H9 (cell line): Measurements from ENCODE around the gene ACP2. TPM values are rescaled to one million over a fixed set of nuclear protein-coding genes. Genes with fewer than 3 reads are reported as not detected.

ENCODE experiments used
- DNase-seq: peaks from one replicate; pipeline ENCODE4 v3.0.0-alpha.2; 2017
- H2AFZ ChIP-seq: one replicate; pipeline ENCODE4 v1.6.1; 2013; ENCODE audit warnings: mild to moderate bottlenecking, low read length, control low read depth, moderate library complexity
- H2AK5ac ChIP-seq: 2 replicates; pipeline ENCODE4 v1.6.1; 2013; ENCODE audit warnings: low read length, control low read depth, mixed read lengths; ENCODE audit not compliant: insufficient read length
- H2BK120ac ChIP-seq: one replicate; pipeline ENCODE4 v1.6.1; 2013; ENCODE audit warnings: low read depth, mild to moderate bottlenecking, low read length, control low read depth, inconsistent platforms; ENCODE audit not compliant: poor library complexity, severe bottlenecking
- H2BK12ac ChIP-seq: 2 replicates; pipeline ENCODE4 v1.6.1; 2013; ENCODE audit warnings: low read length, control low read depth, mixed read lengths, low read depth; ENCODE audit not compliant: insufficient read length
- H2BK15ac ChIP-seq: 2 replicates; pipeline ENCODE4 v1.6.1; 2013; ENCODE audit warnings: low read depth, low read length, control low read depth
- H2BK20ac ChIP-seq: one replicate; pipeline ENCODE4 v1.6.1; 2013; ENCODE audit warnings: low read depth, mild to moderate bottlenecking, low read length, control low read depth, inconsistent platforms; ENCODE audit not compliant: poor library complexity, severe bottlenecking
- H2BK5ac ChIP-seq: 2 replicates; pipeline ENCODE4 v1.6.1; 2013; ENCODE audit warnings: low read length, control low read depth, mixed read lengths; ENCODE audit not compliant: insufficient read length
- H3K14ac ChIP-seq: 2 replicates; pipeline ENCODE4 v1.6.1; 2013; ENCODE audit warnings: low read length, control low read depth; ENCODE audit not compliant: insufficient read depth
- H3K18ac ChIP-seq: 2 replicates; pipeline ENCODE4 v1.6.1; 2013; ENCODE audit warnings: low read depth, mild to moderate bottlenecking, mixed read lengths, low read length, control low read depth; ENCODE audit not compliant: insufficient read length
- H3K23ac ChIP-seq: 2 replicates; pipeline ENCODE4 v1.6.1; 2013; ENCODE audit warnings: low read length, control low read depth, mixed read lengths, low read depth; ENCODE audit not compliant: insufficient read length
- H3K23me2 ChIP-seq: 2 replicates; pipeline ENCODE4 v1.6.1; 2013; ENCODE audit warnings: low read depth, mild to moderate bottlenecking, mixed read lengths, low read length, control low read depth; ENCODE audit not compliant: insufficient read length, poor library complexity, severe bottlenecking
- H3K27ac ChIP-seq: 2 replicates; pipeline ENCODE4 v1.5.1; 2013; ENCODE audit warnings: low read length, control low read depth, mixed read lengths, low read depth; ENCODE audit not compliant: insufficient read length
- H3K27me3 ChIP-seq: 2 replicates; pipeline ENCODE4 v1.6.1; 2013; ENCODE audit warnings: low read length, control low read depth, inconsistent platforms; ENCODE audit not compliant: insufficient read depth
- H3K4ac ChIP-seq: 2 replicates; pipeline ENCODE4 v1.6.1; 2013; ENCODE audit warnings: low read depth, mild to moderate bottlenecking, control low read depth, inconsistent platforms, low read length, moderate library complexity
- H3K4me1 ChIP-seq: 2 replicates; pipeline ENCODE4 v1.6.1; 2013; ENCODE audit warnings: low read length, control low read depth, inconsistent platforms; ENCODE audit not compliant: insufficient read depth
- H3K4me2 ChIP-seq: 2 replicates; pipeline ENCODE4 v1.6.1; 2013; ENCODE audit warnings: low read length, control low read depth, mixed read lengths; ENCODE audit not compliant: insufficient read length, insufficient read depth
- H3K56ac ChIP-seq: 2 replicates; pipeline ENCODE4 v1.6.1; 2013; ENCODE audit warnings: low read depth, mild to moderate bottlenecking, mixed read lengths, low read length, control low read depth; ENCODE audit not compliant: insufficient read length
- H3K79me1 ChIP-seq: 2 replicates; pipeline ENCODE4 v1.6.1; 2013; ENCODE audit warnings: low read depth, mild to moderate bottlenecking, moderate library complexity, low read length, control low read depth, inconsistent platforms; ENCODE audit not compliant: insufficient read depth, poor library complexity, severe bottlenecking
- H3K79me2 ChIP-seq: 2 replicates; pipeline ENCODE4 v1.6.1; 2013; ENCODE audit warnings: low read length, control low read depth, inconsistent platforms; ENCODE audit not compliant: insufficient read depth
- H3K9ac ChIP-seq: 2 replicates; pipeline ENCODE4 v1.6.1; 2013; ENCODE audit warnings: low read length, control low read depth, mixed read lengths; ENCODE audit not compliant: insufficient read length; ENCODE audit errors: extremely low read depth
- H3K9me3 ChIP-seq: one replicate; pipeline ENCODE4 v1.6.1; 2013; ENCODE audit warnings: low read depth, low read length, inconsistent platforms; ENCODE audit not compliant: control insufficient read depth
- H3T11ph ChIP-seq: one replicate; pipeline ENCODE4 v1.6.1; 2013; ENCODE audit warnings: mild to moderate bottlenecking, low read length, control low read depth, inconsistent platforms
- H4K20me1 ChIP-seq: one replicate; pipeline ENCODE4 v1.6.1; 2013; ENCODE audit not compliant: control insufficient read depth, insufficient read length, insufficient read depth
- H4K5ac ChIP-seq: 2 replicates; pipeline ENCODE4 v1.6.1; 2013; ENCODE audit warnings: low read depth, mild to moderate bottlenecking, mixed read lengths, low read length, control low read depth; ENCODE audit not compliant: insufficient read length
- H4K8ac ChIP-seq: replicated peaks from 2 replicates; pipeline ENCODE4 v1.6.1; 2013; ENCODE audit warnings: low read length, control low read depth, mixed read lengths, low read depth; ENCODE audit not compliant: insufficient read length
- H4K91ac ChIP-seq: 2 replicates; pipeline ENCODE4 v1.6.1; 2013; ENCODE audit warnings: low read depth, mild to moderate bottlenecking, moderate library complexity, mixed read lengths, low read length, control low read depth; ENCODE audit not compliant: insufficient read length
- H3K27ac Mint-ChIP-seq, 3 experiments: 2 replicates in 2 of 3; 3 replicates in 1 of 3; pipeline ENCODE4 v1.8.0; 2020 to 2021; ENCODE audit warnings: mixed read lengths in 3 of 3, mild to moderate bottlenecking in 1 of 3, moderate library complexity in 1 of 3
- H3K27me3 Mint-ChIP-seq: 2 replicates; pipeline ENCODE4 v1.8.0; 2021; ENCODE audit warnings: low read depth, mild to moderate bottlenecking, moderate library complexity, mixed read lengths
- H3K36me3 Mint-ChIP-seq, 3 experiments: 2 replicates in 2 of 3; 3 replicates in 1 of 3; pipeline ENCODE4 v1.8.0; 2020 to 2021; ENCODE audit warnings: low read depth in 3 of 3, mixed read lengths in 3 of 3; ENCODE audit not compliant: insufficient read depth in 1 of 3
- H3K4me1 Mint-ChIP-seq, 2 experiments: 2 replicates each; pipeline ENCODE4 v1.8.0; 2020; ENCODE audit warnings: mixed read lengths in 2 of 2
- H3K4me3 Mint-ChIP-seq, 2 experiments: 2 replicates in 1 of 2; 3 replicates in 1 of 2; pipeline ENCODE4 v1.8.0; 2020 to 2021; ENCODE audit warnings: mild to moderate bottlenecking in 2 of 2, mixed read lengths in 2 of 2, moderate library complexity in 1 of 2
- H3K9me3 Mint-ChIP-seq, 2 experiments: 2 replicates in 1 of 2; 3 replicates in 1 of 2; pipeline ENCODE4 v1.8.0; 2020; ENCODE audit warnings: mild to moderate bottlenecking in 2 of 2, mixed read lengths in 2 of 2, moderate library complexity in 1 of 2
- WGBS: extraction: QIAGEN DNeasy Blood & Tissue Kit; methylation state at CpG from one replicate; pipeline ENCODE4 v1.1.7; 2013; ENCODE audit warnings: missing lambda C conversion rate, low lambda C conversion rate, mixed read lengths; ENCODE audit not compliant: insufficient read length; ENCODE audit errors: extremely low coverage; 5-methylcytosine and 5-hydroxymethylcytosine counted together
- total RNA-seq: library from RNA; stranded (reverse); gene quantifications from 2 replicates; pipeline ENCODE4 v1.2.1, GENCODE V29; 2021
- TF ChIP-seq, protein P1 (sequence below): fragments of 200-600 bp; sonication (generic); conservative IDR thresholded peaks from 3 replicates; pipeline ENCODE4 v1.8.0; 2021; ENCODE audit warnings: antibody characterized with exemption, mild to moderate bottlenecking

ACP2 gene
- total RNA-seq, 1 experiment from 2014 or later: 29.5 TPM

DNA sequence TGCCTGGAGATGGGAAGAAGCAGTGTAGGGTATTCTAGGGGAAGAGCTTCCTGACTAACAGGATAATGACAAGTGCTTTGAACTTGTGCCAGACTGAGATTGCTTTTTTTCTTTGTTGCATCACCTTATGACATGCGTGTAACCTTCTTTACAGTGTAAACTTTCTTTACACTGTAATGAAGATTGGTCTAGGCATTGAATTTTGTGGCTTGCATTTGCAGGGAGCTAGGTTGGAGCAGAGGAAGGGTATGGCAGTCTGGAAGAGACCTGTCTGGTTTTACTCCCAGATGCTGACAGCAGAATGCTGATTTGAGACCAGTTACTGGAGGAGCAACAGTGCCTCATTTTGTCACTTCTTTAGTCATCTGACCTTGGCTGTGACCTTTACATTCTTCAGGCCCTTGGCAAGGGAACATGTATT, 28.2 kb downstream of the ACP2 start:
- H4K20me1 ChIP-seq: no peaks in the 10 kb centered on the region
- H3K27ac ChIP-seq: no peak overlapping the region
- no peak overlapping the region for H3K4ac ChIP-seq
- Mint-ChIP-seq H3K9me3 (no peaks in the 10 kb centered on the region), H3K27ac (peak overlapping the region in 2 of 3 experiments; percentile 32 to 71; a peak in 3 of 7 replicates), H3K4me1 (peaks cover 24% of the 10 kb centered on the region in 2 experiments), H3K27me3 (no peaks in the 10 kb centered on the region), H3K36me3 (peaks cover 0 to 58% (median 51%) of the 10 kb centered on the region in 3 experiments; a peak in 5 of 7 replicates), H3K4me3 (no peak overlapping the region)
- TF ChIP-seq, protein P1, sequence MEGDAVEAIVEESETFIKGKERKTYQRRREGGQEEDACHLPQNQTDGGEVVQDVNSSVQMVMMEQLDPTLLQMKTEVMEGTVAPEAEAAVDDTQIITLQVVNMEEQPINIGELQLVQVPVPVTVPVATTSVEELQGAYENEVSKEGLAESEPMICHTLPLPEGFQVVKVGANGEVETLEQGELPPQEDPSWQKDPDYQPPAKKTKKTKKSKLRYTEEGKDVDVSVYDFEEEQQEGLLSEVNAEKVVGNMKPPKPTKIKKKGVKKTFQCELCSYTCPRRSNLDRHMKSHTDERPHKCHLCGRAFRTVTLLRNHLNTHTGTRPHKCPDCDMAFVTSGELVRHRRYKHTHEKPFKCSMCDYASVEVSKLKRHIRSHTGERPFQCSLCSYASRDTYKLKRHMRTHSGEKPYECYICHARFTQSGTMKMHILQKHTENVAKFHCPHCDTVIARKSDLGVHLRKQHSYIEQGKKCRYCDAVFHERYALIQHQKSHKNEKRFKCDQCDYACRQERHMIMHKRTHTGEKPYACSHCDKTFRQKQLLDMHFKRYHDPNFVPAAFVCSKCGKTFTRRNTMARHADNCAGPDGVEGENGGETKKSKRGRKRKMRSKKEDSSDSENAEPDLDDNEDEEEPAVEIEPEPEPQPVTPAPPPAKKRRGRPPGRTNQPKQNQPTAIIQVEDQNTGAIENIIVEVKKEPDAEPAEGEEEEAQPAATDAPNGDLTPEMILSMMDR: no peak
- H2BK120ac ChIP-seq: no peak overlapping the region
- no peak overlapping the region for H4K5ac ChIP-seq
- no peak overlapping the region for H2BK20ac ChIP-seq
- H3K18ac ChIP-seq: no peak overlapping the region
- no peak overlapping the region for H2BK12ac ChIP-seq
- H3K79me1 ChIP-seq: no peaks in the 10 kb centered on the region
- no peaks in the 10 kb centered on the region for H3K27me3 ChIP-seq
- H3K4me1 ChIP-seq: no peaks in the 10 kb centered on the region; the same call in 1 of the 2 replicates
- H2AFZ ChIP-seq: no peak overlapping the region
- H2BK15ac ChIP-seq: no peak overlapping the region
- no peak overlapping the region for H2AK5ac ChIP-seq
- no peaks in the 10 kb centered on the region for H3K9me3 ChIP-seq
- DNase-seq: no peak
- H3K23ac ChIP-seq: no peak overlapping the region
- no peak overlapping the region for H4K8ac ChIP-seq
- H4K91ac ChIP-seq: no peak overlapping the region
- H3T11ph ChIP-seq: no peak overlapping the region
- peaks cover 2% of the 10 kb centered on the region; the same call in 1 of the 2 replicates for H3K79me2 ChIP-seq
- H3K4me2 ChIP-seq: no peak overlapping the region
- H2BK5ac ChIP-seq: no peak overlapping the region
- no peak overlapping the region for H3K9ac ChIP-seq
- no peak overlapping the region for H3K14ac ChIP-seq
- H3K23me2 ChIP-seq: peaks cover 12% of the 10 kb centered on the region
- no peak overlapping the region for H3K56ac ChIP-seq
- WGBS: no CpG with 5 or more reads among the region's 1 CpG
